Measurements from ENCODE around the gene PPP1CB. TPM values are rescaled to one million over a fixed set of nuclear protein-coding genes. Genes with fewer than 3 reads are reported as not detected.

The PPP1CB gene
- polyA plus RNA-seq, 1 experiment = 159 TPM

DNA sequence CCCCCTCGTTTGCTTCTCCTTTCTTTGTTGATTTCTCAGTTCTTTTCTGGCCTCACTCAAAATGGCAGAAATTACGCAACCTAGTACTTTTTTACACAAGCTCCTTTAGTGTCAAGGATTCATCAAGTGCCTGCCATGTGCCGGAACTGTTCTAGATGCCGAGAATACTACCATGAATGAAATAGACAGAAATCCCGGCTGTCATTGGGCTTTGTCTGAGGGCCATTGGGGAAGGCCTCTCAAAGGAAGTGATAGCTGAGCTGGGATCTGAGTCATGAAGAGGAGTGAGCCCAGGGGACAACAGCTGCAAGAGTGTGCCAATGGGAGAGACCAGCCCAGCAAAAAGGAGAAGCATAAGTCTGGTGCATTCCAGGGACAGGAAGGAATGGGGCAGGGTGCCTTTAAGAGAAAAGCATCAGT is 34.3 kb upstream of the PPP1CB start:
- CTCF ChIA-PET = interaction anchor here (0.7 to 1.2 kb wide), 2 partner anchors 12 to 123 kb away, joined by 3 to 4 read pairs; no protein-coding TSS in a partner anchor
- Histone ChIP-seq H3K9me3 (ENCODE audit: control insufficient read depth, insufficient read depth, low read length) (no peaks in the 10 kb centered on the region; the same call in 1 of the 2 replicates), H3K27me3 (ENCODE audit: control insufficient read depth, insufficient read depth, low read length) (no peaks in the 10 kb centered on the region), H3K4me3 (ENCODE audit: low read depth, low read length) (no peak overlapping the region), H3K27ac (ENCODE audit: low read depth, low read length) (peak overlapping the region; percentile 73)
- DNase-seq (ENCODE audit: low read depth, low spot score) = peak; percentile 32
- TF ChIP-seq, protein P1, sequence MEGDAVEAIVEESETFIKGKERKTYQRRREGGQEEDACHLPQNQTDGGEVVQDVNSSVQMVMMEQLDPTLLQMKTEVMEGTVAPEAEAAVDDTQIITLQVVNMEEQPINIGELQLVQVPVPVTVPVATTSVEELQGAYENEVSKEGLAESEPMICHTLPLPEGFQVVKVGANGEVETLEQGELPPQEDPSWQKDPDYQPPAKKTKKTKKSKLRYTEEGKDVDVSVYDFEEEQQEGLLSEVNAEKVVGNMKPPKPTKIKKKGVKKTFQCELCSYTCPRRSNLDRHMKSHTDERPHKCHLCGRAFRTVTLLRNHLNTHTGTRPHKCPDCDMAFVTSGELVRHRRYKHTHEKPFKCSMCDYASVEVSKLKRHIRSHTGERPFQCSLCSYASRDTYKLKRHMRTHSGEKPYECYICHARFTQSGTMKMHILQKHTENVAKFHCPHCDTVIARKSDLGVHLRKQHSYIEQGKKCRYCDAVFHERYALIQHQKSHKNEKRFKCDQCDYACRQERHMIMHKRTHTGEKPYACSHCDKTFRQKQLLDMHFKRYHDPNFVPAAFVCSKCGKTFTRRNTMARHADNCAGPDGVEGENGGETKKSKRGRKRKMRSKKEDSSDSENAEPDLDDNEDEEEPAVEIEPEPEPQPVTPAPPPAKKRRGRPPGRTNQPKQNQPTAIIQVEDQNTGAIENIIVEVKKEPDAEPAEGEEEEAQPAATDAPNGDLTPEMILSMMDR (IDR thresholded peaks at IDR 0.05; ENCODE audit: low read depth, low read length) = no peak
- POLR2A ChIA-PET = interaction anchor here (1.3 to 1.8 kb wide), 3 partner anchors 34 to 107 kb away, joined by 3 to 8 read pairs (median 8); partner anchors contain the start of gene PPP1CB

DNA sequence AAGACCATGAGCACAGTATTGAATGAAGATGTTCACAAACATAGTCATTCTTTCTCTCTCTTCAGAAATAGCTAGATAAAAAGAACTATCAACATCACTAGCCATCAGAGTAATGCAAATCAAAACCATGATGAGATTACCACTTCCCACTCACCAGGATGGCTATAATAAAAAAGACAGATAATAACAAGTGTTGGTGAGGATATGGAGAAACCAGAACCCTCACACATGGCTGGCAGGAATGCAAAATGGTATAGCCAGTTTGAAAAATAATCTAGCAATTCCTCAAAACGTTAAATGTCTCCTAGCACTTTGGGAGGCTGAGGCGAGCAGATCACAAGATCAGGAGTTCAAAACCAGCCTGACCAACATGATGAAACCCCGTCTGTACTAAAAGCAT is 31.3 kb upstream of the PPP1CB start:
- Histone ChIP-seq H3K27me3 (ENCODE audit: control insufficient read depth, insufficient read depth, low read length) (no peaks in the 10 kb centered on the region), H3K27ac (ENCODE audit: low read depth, low read length) (no peak overlapping the region), H3K9me3 (ENCODE audit: control insufficient read depth, insufficient read depth, low read length) (no peaks in the 10 kb centered on the region), H3K4me3 (ENCODE audit: low read depth, low read length) (no peak overlapping the region)
- TF ChIP-seq, protein P1 (IDR thresholded peaks at IDR 0.05; ENCODE audit: low read depth, low read length) = no peak
- no peak for DNase-seq (ENCODE audit: low read depth, low spot score)
- ChIA-PET POLR2A (interaction anchor here (0.9 kb wide), 1 partner anchor 31 kb away, joined by 4 read pairs; the partner anchor contains the start of gene PPP1CB), CTCF (interaction anchor here (2.0 kb wide), 1 partner anchor 28 kb away, joined by 8 read pairs; no protein-coding TSS in a partner anchor)

DNA sequence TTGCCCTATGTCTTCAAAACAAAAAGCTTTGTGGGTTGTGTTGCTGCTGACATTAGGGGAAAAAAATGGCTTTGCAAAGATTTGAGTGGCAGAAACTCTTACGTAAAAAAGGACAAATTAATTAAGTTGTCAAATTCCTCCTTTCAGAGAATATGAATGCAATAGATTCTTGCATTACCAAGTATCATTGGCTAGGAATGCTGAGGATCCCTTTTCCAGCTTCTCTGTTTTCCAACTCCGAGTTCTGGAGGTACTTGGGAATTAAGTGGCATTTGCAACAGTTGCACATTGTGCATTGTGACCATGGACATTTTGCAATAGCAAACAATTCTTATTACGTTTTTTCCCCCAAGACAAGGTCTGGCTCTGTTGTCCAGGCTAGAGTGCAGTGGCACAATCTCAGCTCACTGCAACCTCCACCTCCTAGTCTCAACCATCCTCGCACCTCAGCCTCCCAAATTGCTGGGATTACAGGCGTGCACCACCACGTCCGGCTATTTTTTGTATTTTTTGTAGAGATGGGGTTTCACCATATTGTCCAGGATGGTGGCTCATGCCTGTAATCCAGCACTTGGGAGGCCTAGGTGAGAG is 29.9 kb upstream of the PPP1CB start:
- Histone ChIP-seq H3K27ac (ENCODE audit: low read depth, low read length) (no peak overlapping the region), H3K27me3 (ENCODE audit: control insufficient read depth, insufficient read depth, low read length) (no peaks in the 10 kb centered on the region), H3K9me3 (ENCODE audit: control insufficient read depth, insufficient read depth, low read length) (no peaks in the 10 kb centered on the region), H3K4me3 (ENCODE audit: low read depth, low read length) (no peak overlapping the region)
- POLR2A ChIA-PET = no interaction called here
- TF ChIP-seq, protein P1 (IDR thresholded peaks at IDR 0.05; ENCODE audit: low read depth, low read length) = no peak
- CTCF ChIA-PET = no interaction called here
- DNase-seq (ENCODE audit: low read depth, low spot score) = no peak

DNA sequence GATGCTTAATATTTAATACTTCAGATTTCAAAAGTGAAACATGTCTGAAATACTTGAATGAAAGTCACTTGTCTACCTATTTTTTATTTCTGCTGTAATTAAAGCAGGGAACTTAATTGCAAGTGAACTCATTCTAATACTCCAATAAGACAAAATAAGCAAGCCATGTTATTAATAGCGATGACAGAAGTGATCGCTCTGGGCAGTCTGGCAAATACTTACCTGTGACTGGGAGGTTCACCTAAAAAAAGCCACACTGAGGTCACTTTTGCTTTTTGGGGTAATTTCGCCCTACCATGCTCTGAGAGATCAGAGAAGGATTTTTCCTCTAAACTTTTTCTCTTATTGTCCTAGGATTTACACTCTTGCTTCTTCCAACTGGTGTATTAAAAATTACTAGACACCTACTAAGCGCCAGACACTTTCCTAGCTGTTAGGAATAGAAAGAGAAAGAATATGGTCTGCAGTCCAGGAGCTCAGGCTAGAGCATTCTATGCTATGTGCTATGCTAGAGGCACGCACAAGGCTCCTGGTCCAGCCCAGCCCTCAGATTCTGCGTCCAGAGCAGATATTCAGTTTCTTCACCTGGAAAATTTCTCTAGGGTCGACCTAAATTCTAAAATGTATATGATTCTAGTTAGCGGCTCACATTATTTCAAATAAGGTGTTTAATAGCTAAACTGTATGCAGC is 26.5 kb upstream of the PPP1CB start:
- Histone ChIP-seq H3K27ac (ENCODE audit: low read depth, low read length) (no peak overlapping the region), H3K9me3 (ENCODE audit: control insufficient read depth, insufficient read depth, low read length) (no peaks in the 10 kb centered on the region), H3K27me3 (ENCODE audit: control insufficient read depth, insufficient read depth, low read length) (no peaks in the 10 kb centered on the region), H3K4me3 (ENCODE audit: low read depth, low read length) (no peak overlapping the region)
- ChIA-PET POLR2A (no interaction called here), CTCF (interaction anchor here (1.3 kb wide), 1 partner anchor 131 kb away, joined by 5 read pairs; no protein-coding TSS in a partner anchor)
- TF ChIP-seq, protein P1 (IDR thresholded peaks at IDR 0.05; ENCODE audit: low read depth, low read length) = no peak
- no peak for DNase-seq (ENCODE audit: low read depth, low spot score)

DNA sequence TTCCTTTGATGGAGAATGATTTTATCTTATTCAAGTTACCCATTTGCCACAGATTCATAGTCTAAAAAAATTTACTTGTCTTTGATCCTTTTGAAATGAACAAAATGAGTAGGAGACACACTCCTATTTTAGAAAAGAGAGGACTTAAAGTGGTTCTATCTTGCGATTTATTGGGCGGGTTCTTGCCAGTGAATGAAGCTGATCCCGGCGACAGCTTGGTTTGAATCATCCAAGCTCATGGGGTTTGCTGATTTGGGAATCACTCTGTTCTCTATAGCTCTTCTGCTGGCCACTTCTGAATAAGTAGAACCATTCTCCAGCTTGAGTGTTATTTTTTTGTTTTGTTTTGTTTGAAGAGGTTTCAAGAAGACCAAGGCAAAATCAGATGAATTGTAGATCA is 25.5 kb upstream of the PPP1CB start:
- no peaks in the 10 kb centered on the region for H3K27me3 ChIP-seq (ENCODE audit: control insufficient read depth, insufficient read depth, low read length)
- H3K4me3 ChIP-seq (ENCODE audit: low read depth, low read length) = no peak overlapping the region
- no peaks in the 10 kb centered on the region for H3K9me3 ChIP-seq (ENCODE audit: control insufficient read depth, insufficient read depth, low read length)
- no peak for DNase-seq (ENCODE audit: low read depth, low spot score)
- POLR2A ChIA-PET = no interaction called here
- CTCF ChIA-PET = interaction anchor here (1.3 kb wide), 1 partner anchor 132 kb away, joined by 5 read pairs; no protein-coding TSS in a partner anchor
- H3K27ac ChIP-seq (ENCODE audit: low read depth, low read length) = no peak overlapping the region
- TF ChIP-seq, protein P1 (IDR thresholded peaks at IDR 0.05; ENCODE audit: low read depth, low read length) = no peak
